NCI-H1092 (cell line): ENCODE measurements around the gene CMSS1.

Experiments
- DNase-seq: peaks from one replicate; lab custom pipeline; 2025; lab: John Stamatoyannopoulos, UW

The CMSS1 gene

DNA sequence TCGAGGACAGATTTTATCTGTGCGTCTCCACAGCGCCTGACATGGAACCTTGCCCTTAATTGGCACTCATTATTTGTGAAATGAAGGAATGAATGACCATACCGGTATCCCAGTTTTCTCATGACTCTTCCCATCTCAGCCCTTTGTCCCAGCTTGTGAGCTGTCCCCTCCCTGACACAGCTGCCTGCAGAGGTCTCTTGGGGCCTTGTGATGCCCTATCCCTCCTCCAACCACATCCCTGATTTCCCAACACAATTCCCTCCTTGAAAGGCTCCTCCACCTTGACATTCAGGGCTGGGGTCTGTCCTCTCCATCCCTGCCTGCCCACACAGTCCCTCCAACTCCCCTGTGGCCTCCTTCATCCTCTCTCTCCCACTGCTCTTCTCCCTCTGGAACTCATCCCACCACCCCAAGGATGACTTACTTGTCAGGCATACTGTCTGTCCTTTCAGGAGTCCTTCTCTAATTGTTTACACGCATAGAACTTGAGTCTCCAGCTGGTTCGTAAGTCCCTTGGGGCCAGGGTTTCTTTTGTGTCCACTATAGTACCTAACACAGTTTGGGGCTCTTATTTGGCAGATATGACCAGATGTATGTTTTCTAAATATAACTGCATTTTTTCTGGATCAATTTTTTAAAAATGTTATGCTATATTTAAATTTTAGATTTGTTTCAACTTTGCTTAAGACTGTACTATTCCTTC lies 332.2 kb downstream of the CMSS1 start:
- DNase-seq: no peak

DNA sequence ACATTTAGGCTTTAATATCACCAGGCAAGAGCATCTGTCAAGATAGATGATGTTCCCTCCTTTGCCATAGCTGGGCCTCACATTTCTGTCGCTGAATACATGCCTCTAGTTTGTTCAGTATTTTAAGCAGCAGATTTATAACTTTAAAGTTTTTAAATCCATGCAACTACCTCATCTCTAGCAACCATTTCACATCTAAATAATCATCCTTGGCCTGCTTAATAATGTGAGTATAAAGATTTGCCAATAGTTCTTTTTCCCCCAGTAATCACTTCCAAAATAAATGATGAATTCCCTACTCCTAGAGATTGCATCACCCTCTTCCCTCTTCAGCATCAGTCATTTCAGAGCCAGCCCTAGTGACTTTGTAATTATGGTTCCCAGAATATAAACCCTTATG lies 332.8 kb downstream of the CMSS1 start:
- no peak for DNase-seq

DNA sequence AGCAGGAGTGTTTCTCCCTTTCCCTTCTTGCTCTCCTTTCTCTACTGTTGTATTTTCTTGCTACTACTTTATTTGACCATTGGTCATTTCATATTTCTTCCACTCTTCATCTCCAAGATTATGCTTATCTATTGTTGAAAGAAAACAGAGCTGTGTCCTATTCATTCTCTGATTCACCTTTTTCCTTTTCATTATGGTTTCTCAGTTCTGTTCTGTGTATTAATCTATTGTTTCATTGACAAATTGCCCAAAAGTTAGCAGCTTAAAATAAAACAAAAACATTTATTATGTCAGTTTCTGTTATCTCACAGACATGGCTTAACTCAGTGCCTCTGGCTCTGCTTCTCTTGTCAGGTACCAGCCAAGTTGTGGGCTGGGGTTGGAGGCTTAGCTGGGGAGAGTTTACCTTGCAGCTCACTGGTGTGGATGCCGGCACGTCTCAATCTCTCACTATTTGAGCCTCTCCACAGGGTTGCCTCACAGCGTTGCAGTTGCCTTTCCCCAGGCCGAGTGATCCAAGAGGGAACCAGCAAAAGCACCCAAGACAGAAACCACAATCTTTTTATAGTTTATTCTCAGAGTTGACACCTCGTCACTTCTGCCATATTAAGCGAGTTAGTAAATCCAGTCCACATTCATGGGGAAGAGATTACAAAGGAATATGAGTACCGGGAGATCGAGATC lies 333.5 kb downstream of the CMSS1 start:
- DNase-seq: no peak

DNA sequence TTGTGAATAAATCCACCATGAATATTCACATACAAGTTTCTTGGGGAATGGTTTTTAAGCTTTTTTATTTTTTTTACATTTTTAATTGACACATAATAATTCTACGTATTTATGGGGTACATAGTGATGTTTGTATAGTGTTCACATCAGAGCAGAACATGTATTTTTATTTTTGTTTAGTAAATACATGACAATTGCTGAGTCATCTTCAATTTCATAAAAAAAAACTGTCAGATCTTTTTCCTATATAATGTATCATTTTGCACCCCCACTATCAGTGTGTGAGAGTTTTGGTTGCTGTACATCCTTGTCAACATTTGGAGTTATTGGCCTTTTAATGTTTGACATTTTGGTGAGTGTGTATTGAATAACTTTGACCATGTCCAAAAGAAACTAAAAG lies 336.5 kb downstream of the CMSS1 start:
- DNase-seq: no peak

DNA sequence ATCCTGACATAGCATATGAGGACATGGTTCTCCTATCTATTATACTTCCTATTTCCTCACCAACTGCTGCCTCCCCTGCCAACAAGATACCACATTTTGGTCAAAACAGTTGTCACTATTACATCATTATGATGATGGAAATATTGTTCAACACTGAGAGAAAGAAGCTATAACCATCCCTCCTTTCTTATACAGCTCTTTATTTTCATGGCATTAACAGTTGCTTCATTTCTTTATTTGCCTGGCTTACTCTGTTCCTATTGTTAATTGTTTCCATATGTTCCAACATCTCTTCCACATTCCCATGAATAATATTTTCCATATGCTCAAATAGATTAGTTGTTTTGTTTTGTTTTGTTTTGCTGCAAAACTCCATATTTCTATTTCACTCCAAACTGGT lies 337.5 kb downstream of the CMSS1 start:
- DNase-seq: no peak

DNA sequence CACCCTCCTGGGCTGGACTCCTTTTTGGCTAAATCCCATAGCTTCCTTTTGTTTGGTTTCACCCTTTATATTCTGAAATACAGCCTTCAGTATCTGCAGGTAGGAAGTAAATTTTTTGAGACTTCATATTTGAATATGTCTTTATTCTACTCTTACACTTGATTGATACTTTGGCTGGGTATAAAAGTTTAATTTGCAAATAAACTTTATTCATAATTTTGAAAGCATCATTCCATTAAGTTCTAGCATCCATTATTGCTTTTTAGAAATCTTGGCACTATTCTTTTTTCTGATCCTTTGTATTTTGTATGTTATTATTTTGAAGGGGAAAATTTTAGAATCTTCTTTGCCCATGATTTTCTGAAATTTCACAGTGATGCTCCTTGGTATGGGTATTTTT lies 337.9 kb downstream of the CMSS1 start:
- no peak for DNase-seq

DNA sequence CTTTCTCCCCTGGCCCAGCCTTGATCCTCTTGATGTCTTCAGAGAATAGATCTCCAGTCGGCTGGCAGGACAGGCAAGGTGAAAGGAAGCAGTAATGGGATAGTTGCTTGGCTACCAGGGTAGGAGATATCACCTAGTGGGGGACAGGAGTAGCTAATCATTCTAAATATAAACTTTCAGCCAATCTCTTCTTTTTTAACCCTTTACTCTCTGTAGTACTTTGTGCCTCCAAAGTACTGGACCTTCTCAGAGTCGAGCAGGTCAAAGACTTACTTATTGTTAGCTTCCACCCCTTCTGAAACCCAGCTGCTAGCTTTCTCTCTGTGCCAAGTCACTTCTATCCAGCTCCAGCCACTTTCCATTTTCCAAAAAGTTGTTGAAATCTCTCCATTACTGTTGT lies 340.0 kb downstream of the CMSS1 start:
- DNase-seq: no peak

DNA sequence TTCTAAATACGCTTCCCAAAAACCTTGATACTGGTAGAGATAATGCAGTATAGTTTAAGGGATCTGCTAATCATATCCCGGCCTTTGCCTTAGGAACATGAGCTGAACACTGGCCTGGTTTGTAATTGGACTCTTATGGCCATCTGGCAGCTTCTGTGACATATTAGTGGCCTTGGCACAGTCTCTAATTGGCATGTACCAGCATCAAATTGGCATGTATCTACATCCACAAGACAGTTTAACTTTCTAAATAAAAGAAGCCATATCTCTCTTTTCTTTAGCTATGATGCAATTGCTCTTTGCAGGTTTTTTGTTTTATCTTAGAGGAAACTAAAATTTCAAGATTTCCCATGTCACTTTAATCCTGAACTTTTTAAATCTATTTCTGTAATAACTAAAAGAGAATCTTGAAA lies 341.3 kb downstream of the CMSS1 start:
- peak; percentile 55 for DNase-seq

DNA sequence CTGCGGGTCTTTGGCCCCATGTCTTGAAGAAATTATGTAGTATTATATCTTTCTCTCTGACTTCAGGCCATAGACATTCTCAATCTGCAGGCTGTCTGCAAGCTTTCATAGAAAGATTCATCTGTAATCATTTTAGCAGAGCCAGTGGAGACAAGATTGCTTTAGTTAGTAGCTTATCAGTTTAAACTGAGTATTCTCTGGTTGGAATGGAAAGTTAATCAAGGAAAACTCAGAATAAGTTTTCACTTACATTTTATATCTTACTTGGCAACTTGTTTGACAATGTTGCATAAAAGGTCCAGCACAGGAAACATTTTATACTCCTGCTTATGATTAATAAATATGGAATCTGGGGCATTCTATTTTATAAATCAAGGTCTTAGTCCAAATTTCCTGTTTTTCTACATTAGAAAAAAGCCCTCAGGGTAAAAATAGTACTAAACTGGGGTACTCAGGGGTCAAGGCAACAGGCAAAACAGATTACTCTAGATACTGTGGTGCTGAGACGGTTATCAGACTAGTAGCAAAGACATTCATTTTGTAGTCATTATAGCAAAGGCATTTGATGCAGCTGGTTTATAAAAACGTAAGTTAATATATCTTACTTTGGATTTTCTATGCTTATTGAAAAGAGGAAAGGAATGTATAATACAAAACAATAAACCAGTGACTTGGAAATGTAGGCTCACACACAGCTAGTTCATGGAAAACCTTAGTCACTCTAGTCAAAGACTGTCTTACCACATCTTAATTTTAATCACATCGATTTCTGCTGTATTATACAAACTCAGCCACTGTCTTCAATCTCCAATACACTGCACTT lies 341.9 kb downstream of the CMSS1 start:
- no peak for DNase-seq

DNA sequence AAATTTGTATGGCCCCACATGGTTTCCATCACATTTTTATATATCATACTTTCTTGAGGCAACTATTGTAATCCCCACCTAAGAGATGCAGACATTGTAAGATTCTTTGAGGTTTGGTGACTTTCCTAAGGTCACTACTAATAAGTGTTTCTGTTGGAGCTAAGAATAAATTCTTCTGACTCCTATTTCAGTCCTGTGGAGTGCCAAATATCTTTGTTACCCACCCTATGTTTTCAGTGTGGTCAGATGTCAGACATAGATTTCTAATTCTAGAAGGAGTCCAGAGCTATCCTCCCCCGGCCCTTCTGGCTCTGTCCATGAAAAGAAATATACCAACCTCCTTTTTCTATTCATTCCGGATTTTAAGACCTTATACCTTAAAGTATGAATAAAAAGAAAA lies 342.9 kb downstream of the CMSS1 start:
- no peak for DNase-seq

DNA sequence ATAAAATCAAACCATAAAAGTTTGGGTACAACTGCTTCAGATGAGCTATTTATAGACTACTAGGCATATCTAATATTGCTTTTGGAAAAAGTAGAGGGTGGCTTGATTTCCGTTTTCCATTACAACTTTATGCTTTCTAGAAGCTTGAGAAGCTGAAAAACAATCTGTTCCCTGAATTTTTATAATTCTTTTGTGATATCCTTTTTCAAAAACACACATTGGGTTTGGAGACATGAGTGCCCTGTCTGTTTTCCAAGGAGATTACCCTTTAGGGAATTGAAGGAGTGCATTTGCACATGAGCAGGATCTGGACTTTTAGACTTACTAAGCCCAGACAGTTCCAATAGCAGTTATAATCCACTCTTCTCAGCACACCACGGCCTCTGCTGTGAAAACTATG lies 346.1 kb downstream of the CMSS1 start:
- DNase-seq: no peak

DNA sequence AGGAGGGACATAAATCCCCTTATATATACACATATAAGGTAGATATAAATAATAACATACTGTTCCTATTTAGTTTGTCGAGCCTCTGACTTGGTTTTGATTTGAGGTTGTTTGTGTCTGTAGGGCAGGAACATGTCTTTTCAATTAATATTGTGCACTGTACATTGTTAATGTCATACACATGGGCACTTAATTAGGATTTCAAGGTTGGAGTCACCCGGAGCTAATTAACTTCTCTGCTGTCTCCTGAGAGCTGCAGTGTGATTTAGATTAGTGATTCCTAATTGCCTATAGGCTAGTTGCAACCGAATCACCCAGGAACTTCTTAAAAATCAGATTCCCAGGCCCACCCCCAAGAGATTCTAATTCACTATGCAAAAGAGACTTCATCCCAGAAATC lies 347.1 kb downstream of the CMSS1 start:
- no peak for DNase-seq

DNA sequence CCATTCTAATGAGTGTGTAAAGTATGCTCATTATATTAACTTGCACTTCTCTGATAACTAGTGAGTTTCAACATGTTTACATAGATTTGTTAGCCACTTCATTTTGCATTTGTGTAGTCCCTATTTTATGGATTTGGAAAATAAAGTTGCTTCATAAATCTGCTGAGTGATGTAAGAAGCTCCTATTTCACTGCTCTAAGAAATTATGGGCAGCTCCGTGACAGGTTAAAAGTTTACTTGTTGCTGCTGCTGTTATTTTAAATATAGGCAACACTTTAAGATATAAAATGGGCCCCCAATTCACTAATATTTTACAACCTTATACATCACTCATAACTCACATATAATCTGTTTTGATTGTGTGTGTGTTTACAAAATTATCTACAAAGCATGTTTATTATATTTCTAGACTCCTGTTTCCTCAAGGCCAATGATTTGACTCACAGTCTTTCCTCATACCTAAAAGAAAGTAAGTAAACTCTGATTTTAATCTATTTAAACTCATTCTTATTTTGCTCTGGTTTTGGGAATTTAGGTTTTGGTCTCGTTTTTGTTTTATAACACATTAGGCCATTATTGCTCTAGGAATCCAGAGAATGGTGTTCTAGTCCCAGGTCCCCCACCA lies 348.4 kb downstream of the CMSS1 start:
- no peak for DNase-seq

DNA sequence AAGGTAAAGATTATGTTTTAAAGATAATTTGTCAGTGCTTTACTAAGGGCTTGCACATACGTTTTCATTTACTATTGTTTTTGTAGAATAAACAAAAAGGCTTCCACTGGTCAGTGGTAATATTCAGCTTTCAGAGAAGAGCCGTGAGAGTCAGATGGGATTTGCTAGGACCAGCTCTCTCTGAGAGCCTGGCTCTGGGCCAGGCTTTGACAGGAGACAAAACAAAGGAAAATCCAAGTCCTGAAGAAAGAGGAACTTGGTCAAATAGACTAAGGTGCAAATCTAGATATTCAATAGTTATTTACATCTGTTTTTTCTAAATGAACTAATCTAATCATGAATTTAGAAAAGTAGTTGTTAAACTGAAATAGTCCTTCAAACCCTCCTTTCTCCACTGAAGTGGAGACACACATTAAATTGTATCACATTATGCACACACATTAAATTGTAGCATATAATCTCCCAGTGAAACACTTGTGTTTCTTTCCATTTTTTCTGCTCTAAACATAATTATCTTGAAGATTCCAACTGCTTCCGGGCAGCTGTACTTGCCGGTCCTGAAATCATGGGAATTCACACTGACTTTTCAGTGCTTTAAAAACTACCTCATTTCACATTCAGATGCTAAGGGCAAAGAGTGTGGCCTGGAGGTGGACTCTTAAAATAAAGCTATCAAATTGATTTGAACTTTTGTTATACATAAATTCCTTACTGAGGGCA lies 351.7 kb downstream of the CMSS1 start:
- DNase-seq: peak; percentile 5

DNA sequence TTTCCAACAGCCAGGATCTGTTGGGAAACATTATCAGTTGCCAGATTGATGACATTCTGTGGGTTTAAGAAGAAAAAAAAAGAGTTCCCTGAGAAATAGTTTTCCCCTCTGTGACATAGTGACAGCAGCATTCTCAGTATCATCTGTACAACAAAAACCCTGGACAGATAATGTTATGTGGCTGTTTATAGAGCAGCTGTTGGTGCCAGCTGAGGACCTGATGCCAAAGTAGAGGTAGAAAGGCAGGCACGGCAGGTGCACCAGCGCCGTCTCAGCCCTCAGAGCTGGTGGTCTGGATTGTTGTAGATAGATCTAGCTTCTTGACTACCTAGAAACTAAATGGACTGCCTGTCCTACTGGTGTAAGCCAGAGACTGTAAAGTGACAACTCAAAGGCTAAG lies 352.8 kb downstream of the CMSS1 start:
- peak; percentile 29 for DNase-seq

DNA sequence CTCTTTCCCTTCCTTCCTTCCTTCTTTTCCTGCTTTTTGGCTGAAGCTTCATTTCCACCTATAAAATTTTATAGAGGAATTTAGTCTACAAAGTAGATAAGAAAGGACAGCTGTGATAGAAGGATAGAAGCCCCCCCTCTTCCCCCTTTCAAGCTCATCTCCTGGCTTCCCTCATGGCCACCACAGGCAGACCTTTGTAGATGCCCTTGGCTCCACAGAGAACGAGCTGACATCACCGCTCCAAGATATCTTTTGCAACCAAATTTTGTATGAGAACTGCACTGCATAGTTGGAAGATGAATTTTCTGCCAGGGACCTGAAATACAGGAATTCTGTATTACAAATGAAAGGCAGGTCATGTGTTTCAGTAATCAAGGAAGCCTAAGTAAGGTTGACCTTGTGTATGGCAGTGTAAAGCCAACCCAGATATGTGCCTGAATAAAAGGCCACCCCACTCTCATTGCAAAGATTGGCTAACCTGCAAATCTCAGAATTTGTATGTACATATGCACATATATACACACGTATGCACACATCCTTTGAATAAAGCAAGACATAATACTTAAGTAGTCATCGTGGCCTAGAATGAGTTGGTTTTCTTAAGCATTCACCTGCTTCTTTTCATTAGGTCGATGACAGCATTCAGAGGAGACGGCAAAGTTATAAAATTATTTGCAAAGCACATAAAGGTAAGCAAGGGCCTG lies 353.7 kb downstream of the CMSS1 start:
- DNase-seq: no peak

DNA sequence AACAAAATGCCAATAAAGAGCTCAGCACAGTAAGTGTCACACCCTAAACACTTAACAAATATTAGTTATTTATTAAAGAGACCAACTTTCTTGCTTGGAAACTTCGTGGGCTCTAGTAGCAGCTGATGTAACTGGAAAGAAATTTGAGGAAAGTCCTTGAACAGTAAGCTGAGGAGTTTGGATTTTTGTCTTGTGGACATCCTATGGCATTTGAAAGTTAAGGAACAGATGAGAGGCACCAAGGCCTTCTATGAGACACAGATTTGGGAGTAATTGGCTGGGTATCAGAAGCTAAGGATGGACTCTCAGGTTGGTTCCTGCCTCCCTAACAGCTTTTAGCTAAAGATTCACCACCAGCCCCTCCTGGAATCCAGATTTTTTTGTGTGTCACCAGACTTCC lies 356.3 kb downstream of the CMSS1 start:
- DNase-seq: no peak

DNA sequence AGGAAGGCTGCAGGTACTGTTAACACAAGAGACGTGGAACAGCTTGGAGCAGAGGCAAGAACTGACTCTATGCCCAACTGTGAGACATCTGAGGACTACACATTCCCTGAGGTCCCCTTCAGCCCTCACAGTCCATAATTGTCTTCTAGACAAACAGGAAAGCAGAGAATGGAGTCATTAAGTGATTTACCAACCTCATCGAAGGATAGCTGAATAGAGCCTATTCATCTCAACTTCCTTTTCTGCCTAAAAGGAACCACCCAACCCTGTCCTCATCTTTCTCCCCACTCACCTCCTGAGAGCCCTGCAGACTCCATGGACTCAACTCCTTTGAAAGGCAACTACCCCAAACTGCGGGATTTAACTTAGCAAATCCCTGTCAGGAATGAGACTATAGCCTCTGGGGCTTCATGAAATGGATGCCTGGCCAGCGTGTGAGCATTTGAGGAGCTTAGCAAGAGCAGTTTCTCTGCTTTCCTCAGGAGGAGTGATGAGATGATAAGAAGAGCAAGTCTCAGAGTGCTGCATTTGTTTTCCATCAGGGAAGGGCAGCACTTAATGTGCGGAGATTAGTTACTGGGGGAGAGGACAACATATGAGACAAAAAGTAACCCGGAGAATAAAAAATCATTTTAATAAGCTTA lies 358.1 kb downstream of the CMSS1 start:
- peak; percentile 48 for DNase-seq

DNA sequence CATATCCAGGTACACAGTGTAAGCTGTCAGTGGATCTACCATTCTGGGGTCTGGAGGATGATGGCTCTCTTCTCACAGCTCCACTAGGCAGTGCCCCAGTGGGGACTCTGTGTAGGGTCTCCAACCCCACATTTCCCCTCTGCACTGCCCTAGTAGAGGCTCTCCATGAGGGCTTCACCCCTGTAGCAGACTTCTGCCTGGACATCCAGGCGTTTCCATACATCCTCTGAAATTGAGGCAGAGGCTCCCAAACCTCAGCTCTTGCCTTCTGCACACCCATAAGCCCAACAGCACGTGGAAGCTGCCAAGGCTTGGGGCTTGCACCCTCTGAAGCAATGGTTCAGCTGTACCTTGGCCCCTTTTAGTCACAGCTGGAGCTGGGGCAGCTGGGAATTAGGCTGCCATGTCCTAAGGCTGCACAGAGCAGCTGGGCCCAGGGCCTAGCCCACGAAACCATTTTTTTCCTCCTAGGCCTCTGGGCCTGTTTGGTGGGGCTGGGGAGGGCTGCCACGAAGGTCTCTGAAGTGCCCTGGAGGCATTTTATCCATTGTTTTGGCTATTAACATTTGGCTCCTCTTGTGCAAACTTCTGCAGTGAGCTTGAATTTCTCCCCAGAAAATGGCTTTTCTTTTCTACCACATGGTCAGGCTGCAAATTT lies 362.2 kb downstream of the CMSS1 start:
- no peak for DNase-seq

DNA sequence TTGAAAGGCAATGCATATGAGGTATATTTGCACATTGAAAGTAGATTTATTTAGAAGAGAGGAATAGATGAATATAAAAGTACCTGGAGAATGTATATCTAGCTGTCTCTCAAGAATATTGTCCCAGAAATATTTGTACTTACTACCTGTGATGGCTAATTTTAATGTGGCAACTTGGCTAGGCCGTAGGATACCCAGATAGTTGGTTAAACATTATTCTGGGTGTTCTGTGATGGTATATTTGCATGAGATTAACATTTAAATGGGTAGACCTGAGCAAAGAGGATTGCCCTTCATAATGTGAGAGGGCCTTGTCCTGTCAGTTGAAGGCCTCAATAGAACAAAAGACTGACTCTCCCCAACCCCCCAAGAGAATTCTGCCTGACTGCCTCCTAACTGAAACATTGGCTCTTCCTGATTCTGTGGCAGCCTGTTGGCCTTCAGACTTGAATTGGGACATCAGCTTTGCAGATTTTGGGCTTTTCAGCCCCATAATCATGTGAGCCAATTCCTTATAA lies 366.0 kb downstream of the CMSS1 start:
- no peak for DNase-seq
